Measurements from ENCODE around the gene UNC5C. TPM values are rescaled to one million over a fixed set of nuclear protein-coding genes. Genes with fewer than 3 reads are reported as not detected.

Gene UNC5C
- total and polyA plus RNA-seq, 10 of the 15 experiments (the other 5 are each of a cell fraction or from before 2014, with no cell fraction given) = 0.02 to 2.0 (median 0.15) TPM; not detected in 1

DNA sequence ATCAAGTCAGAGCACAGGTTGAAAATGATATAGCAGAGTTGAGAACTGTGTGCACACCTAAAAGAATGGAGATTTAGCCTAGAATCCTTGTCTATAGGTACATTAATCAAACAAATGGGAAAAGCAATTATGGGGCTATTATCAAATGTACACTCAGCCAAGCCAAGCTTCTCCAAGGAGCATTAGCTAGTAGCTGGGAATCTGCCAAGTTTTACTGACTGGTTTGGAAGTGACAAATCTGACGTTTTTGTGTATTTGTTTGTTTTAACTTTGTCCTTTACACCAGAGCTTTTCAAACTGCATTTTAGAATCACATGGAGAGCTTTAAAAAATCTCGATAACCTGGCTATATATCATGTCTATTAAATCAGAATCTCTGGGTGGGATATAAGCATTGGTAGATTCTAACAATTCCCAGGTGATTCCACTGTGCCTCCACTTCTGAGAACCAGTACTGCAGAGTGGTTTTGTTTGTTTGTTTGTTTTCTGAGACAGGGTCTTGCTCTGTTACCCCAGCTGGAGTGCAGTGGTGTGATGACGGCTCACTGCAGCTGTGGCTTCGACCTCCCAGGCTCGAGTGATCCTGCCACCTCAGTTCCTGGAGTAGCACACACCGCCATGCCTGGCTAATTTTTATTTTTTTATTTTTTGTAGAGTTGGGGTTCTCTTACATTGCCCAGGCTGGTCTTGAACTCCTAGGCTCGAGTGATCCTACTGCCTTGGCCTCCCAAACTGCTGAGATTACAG is 279.8 kb downstream of the UNC5C start (continued):
- TF ChIP-seq, protein P1, sequence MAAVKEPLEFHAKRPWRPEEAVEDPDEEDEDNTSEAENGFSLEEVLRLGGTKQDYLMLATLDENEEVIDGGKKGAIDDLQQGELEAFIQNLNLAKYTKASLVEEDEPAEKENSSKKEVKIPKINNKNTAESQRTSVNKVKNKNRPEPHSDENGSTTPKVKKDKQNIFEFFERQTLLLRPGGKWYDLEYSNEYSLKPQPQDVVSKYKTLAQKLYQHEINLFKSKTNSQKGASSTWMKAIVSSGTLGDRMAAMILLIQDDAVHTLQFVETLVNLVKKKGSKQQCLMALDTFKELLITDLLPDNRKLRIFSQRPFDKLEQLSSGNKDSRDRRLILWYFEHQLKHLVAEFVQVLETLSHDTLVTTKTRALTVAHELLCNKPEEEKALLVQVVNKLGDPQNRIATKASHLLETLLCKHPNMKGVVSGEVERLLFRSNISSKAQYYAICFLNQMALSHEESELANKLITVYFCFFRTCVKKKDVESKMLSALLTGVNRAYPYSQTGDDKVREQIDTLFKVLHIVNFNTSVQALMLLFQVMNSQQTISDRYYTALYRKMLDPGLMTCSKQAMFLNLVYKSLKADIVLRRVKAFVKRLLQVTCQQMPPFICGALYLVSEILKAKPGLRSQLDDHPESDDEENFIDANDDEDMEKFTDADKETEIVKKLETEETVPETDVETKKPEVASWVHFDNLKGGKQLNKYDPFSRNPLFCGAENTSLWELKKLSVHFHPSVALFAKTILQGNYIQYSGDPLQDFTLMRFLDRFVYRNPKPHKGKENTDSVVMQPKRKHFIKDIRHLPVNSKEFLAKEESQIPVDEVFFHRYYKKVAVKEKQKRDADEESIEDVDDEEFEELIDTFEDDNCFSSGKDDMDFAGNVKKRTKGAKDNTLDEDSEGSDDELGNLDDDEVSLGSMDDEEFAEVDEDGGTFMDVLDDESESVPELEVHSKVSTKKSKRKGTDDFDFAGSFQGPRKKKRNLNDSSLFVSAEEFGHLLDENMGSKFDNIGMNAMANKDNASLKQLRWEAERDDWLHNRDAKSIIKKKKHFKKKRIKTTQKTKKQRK (IDR thresholded peaks at IDR 0.05; ENCODE audit: low read depth, low read length) = no peak

DNA sequence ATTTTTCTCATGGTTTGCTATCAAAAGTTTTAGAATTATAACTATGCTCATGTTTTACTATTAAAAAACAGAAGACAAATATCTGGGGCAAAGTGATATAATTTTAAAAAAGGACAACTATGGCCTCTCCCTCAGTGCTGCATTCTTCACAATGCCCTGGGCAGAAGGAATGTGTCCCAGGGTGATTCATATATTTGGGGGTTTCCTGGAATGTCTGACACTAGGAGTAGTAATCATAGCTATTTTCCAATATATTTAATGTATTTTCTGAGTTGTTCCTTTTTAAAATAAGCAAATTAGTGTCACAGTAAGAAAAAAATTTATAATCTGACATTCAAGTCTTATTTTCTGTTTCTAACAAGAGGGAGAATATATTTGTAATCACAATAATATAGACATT is 281.7 kb downstream of the UNC5C start:
- in situ Hi-C loops (cut with MboI) = no loop called here
- no peak overlapping the region for H3K4me3 ChIP-seq
- H3K9me3 ChIP-seq (replicated peaks; ENCODE audit: control insufficient read depth, insufficient read depth, low read length) = no peaks in the 10 kb centered on the region
- H3K4me1 ChIP-seq (ENCODE audit: control insufficient read depth, insufficient read depth, low read length) = no peaks in the 10 kb centered on the region
- no TSS peak for BruUV-seq (replicated peaks)
- RAD21 ChIA-PET (ENCODE audit: unreplicated experiment) = no interaction called here
- no peaks in the 10 kb centered on the region for H3K27me3 ChIP-seq (replicated peaks in 1 of 2; ENCODE audit: control insufficient read depth in 2 of 2, insufficient read depth in 2 of 2, low read length in 1 of 2)
- H3K79me2 ChIP-seq (ENCODE audit: control insufficient read depth, insufficient read depth, low read length) = no peaks in the 10 kb centered on the region
- CTCF ChIA-PET = no interaction called here
- no peak overlapping the region for H2AFZ ChIP-seq (ENCODE audit: control insufficient read depth, low read depth, low read length)
- H3K36me3 ChIP-seq (ENCODE audit: control insufficient read depth in 2 of 2, insufficient read depth in 2 of 2, low read length in 1 of 2) = no peaks in the 10 kb centered on the region
- no peak overlapping the region for H3K27ac ChIP-seq (ENCODE audit: control insufficient read depth, insufficient read depth)
- intact Hi-C loops (cut with micrococcal nuclease; ENCODE audit: unreplicated experiment) = no loop called here
- no peak overlapping the region for H3K9ac ChIP-seq (ENCODE audit: control insufficient read depth, insufficient read depth, low read length)
- SMC1A ChIA-PET (ENCODE audit: uncharacterized antibody, unreplicated experiment) = interaction anchor here (0.6 kb wide), 1 partner anchor 123 kb away, joined by 3 read pairs; no protein-coding TSS in a partner anchor
- FAIRE-seq (no peak), ATAC-seq (no peak), DNase-seq (ENCODE audit: low read depth, low spot score) (no peak)
- H3K4me2 ChIP-seq (ENCODE audit: control insufficient read depth, insufficient read depth) = no peak overlapping the region
- H4K20me1 ChIP-seq (ENCODE audit: control insufficient read depth, insufficient read depth) = no peaks in the 10 kb centered on the region
- POLR2A ChIA-PET = interaction anchor here (1.0 kb wide), 1 partner anchor 97 kb away, joined by 3 read pairs; no protein-coding TSS in a partner anchor
- no peak for TF ChIP-seq NR2C1 (IDR thresholded peaks at IDR 0.05)
- TF ChIP-seq SMARCA5 (IDR thresholded peaks at IDR 0.05) = no peak
- TF ChIP-seq, protein P2, sequence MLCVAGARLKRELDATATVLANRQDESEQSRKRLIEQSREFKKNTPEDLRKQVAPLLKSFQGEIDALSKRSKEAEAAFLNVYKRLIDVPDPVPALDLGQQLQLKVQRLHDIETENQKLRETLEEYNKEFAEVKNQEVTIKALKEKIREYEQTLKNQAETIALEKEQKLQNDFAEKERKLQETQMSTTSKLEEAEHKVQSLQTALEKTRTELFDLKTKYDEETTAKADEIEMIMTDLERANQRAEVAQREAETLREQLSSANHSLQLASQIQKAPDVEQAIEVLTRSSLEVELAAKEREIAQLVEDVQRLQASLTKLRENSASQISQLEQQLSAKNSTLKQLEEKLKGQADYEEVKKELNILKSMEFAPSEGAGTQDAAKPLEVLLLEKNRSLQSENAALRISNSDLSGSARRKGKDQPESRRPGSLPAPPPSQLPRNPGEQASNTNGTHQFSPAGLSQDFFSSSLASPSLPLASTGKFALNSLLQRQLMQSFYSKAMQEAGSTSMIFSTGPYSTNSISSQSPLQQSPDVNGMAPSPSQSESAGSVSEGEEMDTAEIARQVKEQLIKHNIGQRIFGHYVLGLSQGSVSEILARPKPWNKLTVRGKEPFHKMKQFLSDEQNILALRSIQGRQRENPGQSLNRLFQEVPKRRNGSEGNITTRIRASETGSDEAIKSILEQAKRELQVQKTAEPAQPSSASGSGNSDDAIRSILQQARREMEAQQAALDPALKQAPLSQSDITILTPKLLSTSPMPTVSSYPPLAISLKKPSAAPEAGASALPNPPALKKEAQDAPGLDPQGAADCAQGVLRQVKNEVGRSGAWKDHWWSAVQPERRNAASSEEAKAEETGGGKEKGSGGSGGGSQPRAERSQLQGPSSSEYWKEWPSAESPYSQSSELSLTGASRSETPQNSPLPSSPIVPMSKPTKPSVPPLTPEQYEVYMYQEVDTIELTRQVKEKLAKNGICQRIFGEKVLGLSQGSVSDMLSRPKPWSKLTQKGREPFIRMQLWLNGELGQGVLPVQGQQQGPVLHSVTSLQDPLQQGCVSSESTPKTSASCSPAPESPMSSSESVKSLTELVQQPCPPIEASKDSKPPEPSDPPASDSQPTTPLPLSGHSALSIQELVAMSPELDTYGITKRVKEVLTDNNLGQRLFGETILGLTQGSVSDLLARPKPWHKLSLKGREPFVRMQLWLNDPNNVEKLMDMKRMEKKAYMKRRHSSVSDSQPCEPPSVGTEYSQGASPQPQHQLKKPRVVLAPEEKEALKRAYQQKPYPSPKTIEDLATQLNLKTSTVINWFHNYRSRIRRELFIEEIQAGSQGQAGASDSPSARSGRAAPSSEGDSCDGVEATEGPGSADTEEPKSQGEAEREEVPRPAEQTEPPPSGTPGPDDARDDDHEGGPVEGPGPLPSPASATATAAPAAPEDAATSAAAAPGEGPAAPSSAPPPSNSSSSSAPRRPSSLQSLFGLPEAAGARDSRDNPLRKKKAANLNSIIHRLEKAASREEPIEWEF (IDR thresholded peaks at IDR 0.05; ENCODE audit: insufficient replicate concordance, low read depth, low read length) = no peak
- TF ChIP-seq SUPT20H (IDR thresholded peaks at IDR 0.05; ENCODE audit: borderline replicate concordance, control insufficient read depth, low read depth, low read length) = no peak
- TF ChIP-seq STAT1 (conservative IDR thresholded peaks at IDR 0.05) = no peak
- no peak for TF ChIP-seq MTA3 (IDR thresholded peaks at IDR 0.05; ENCODE audit: borderline replicate concordance, low read length)
- TF ChIP-seq BMI1 (IDR thresholded peaks at IDR 0.05; ENCODE audit: borderline replicate concordance) = no peak
- no peak for TF ChIP-seq ZNF207 (IDR thresholded peaks at IDR 0.05; ENCODE audit: borderline replicate concordance)
- TF ChIP-seq SUZ12 (IDR thresholded peaks at IDR 0.05; ENCODE audit: unreplicated experiment) = no peak
- no peak for TF ChIP-seq FOXM1 (IDR thresholded peaks at IDR 0.05; ENCODE audit: low read depth, low read length)
- TF ChIP-seq, protein P3, sequence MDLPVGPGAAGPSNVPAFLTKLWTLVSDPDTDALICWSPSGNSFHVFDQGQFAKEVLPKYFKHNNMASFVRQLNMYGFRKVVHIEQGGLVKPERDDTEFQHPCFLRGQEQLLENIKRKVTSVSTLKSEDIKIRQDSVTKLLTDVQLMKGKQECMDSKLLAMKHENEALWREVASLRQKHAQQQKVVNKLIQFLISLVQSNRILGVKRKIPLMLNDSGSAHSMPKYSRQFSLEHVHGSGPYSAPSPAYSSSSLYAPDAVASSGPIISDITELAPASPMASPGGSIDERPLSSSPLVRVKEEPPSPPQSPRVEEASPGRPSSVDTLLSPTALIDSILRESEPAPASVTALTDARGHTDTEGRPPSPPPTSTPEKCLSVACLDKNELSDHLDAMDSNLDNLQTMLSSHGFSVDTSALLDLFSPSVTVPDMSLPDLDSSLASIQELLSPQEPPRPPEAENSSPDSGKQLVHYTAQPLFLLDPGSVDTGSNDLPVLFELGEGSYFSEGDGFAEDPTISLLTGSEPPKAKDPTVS (IDR thresholded peaks at IDR 0.05; ENCODE audit: low read depth, low read length) = no peak
- no peak for TF ChIP-seq POLR2A (IDR thresholded peaks at IDR 0.05; ENCODE audit: low read depth, low read length)
- no peak for TF ChIP-seq NBN (IDR thresholded peaks at IDR 0.05)

All from GM12878 (cell line).